ENCODE data around the gene COMTD1.
"Not testable (repeated sequence)": the region's sequence is repeated elsewhere in the genome, so short reads cannot be mapped to it uniquely, and the experiment has no call there.

Gene COMTD1

GRCh38 chr10:75209921-75210281 lies 25.9 kb downstream of the COMTD1 start:
- peak overlapping the region; percentile 96 for H3K4me3 ChIP-seq (replicated peaks; ENCODE audit: low read depth, low read length)
- H3K36me3 ChIP-seq (ENCODE audit: control insufficient read depth, insufficient read depth, low read length): peaks cover 2% of the 10 kb centered on the region
- TF ChIP-seq CTCF (IDR thresholded peaks at IDR 0.05; ENCODE audit: insufficient read depth, low read length, poor library complexity, severe bottlenecking): no peak
- no peak for DNase-seq (ENCODE audit: extremely low read depth, insufficient read length)
- no peaks in the 10 kb centered on the region for H3K27me3 ChIP-seq (replicated peaks; ENCODE audit: control insufficient read depth, insufficient read depth, low read length)

GRCh38 chr10:75209086-75209920 lies 26.5 kb downstream of the COMTD1 start:
- DNase-seq (ENCODE audit: extremely low read depth, insufficient read length): no peak
- Histone ChIP-seq H3K4me3 (replicated peaks; ENCODE audit: low read depth, low read length) (peak overlapping the region; percentile 96), H3K27me3 (replicated peaks; ENCODE audit: control insufficient read depth, insufficient read depth, low read length) (no peaks in the 10 kb centered on the region), H3K36me3 (ENCODE audit: control insufficient read depth, insufficient read depth, low read length) (no peaks in the 10 kb centered on the region)
- TF ChIP-seq CTCF (IDR thresholded peaks at IDR 0.05; ENCODE audit: insufficient read depth, low read length, poor library complexity, severe bottlenecking): no peak

GRCh38 chr10:75208181-75208580 lies 27.6 kb downstream of the COMTD1 start:
- Histone ChIP-seq H3K27me3 (replicated peaks; ENCODE audit: control insufficient read depth, insufficient read depth, low read length) (no peaks in the 10 kb centered on the region), H3K36me3 (ENCODE audit: control insufficient read depth, insufficient read depth, low read length) (no peaks in the 10 kb centered on the region), H3K4me3 (replicated peaks; ENCODE audit: low read depth, low read length) (no peak overlapping the region)
- no peak for DNase-seq (ENCODE audit: extremely low read depth, insufficient read length)
- TF ChIP-seq CTCF (IDR thresholded peaks at IDR 0.05; ENCODE audit: insufficient read depth, low read length, poor library complexity, severe bottlenecking): no peak

- H3K27me3 ChIP-seq (replicated peaks; ENCODE audit: control insufficient read depth, insufficient read depth, low read length): no peaks in the 10 kb centered on the region
- TF ChIP-seq CTCF (IDR thresholded peaks at IDR 0.05; ENCODE audit: insufficient read depth, low read length, poor library complexity, severe bottlenecking): no peak
- no peak for DNase-seq (ENCODE audit: extremely low read depth, insufficient read length)
- no peak overlapping the region for H3K4me3 ChIP-seq (replicated peaks; ENCODE audit: low read depth, low read length)
- no peaks in the 10 kb centered on the region for H3K36me3 ChIP-seq (ENCODE audit: control insufficient read depth, insufficient read depth, low read length)
These were observed 28.0 kb downstream of the COMTD1 start for GRCh38 chr10:75207857-75208144.

GRCh38 chr10:75207079-75207856 lies 28.5 kb downstream of the COMTD1 start:
- Histone ChIP-seq H3K36me3 (ENCODE audit: control insufficient read depth, insufficient read depth, low read length) (no peaks in the 10 kb centered on the region), H3K27me3 (replicated peaks; ENCODE audit: control insufficient read depth, insufficient read depth, low read length) (no peaks in the 10 kb centered on the region), H3K4me3 (replicated peaks; ENCODE audit: low read depth, low read length) (no peak overlapping the region)
- DNase-seq (ENCODE audit: extremely low read depth, insufficient read length): no peak
- TF ChIP-seq CTCF (IDR thresholded peaks at IDR 0.05; ENCODE audit: insufficient read depth, low read length, poor library complexity, severe bottlenecking): no peak

- H3K27me3 ChIP-seq (replicated peaks; ENCODE audit: control insufficient read depth, insufficient read depth, low read length): not testable (repeated sequence)
These were observed 29.1 kb downstream of the COMTD1 start for GRCh38 chr10:75206638-75207037.

More at GRCh38 chr10:75206638-75207037, 29.1 kb downstream of the COMTD1 start:
- DNase-seq (ENCODE audit: extremely low read depth, insufficient read length); H3K4me3 ChIP-seq (replicated peaks; ENCODE audit: low read depth, low read length); H3K36me3 ChIP-seq (ENCODE audit: control insufficient read depth, insufficient read depth, low read length): not testable (repeated sequence)

Data from GM06990 (cell line).